GM12892 (cell line): ENCODE data around the gene NAGK.

Experiments used
- DNase-seq: peaks from one replicate; pipeline ENCODE4 v3.0.0; 2011; ENCODE audit not compliant: insufficient read length
- FAIRE-seq: peaks from 2 replicates; lab custom pipeline; 2011; peaks lifted over from hg19 to GRCh38; lab: Jason Lieb, UNC
- POLR2A ChIP-seq: IDR thresholded peaks from 2 replicates; pipeline ENCODE4 v1.6.1; 2011; ENCODE audit warnings: low read depth, low read length, control low read depth
- POLR2AphosphoS5 ChIP-seq: IDR thresholded peaks from 2 replicates; pipeline ENCODE4 v1.6.1; 2011; ENCODE audit warnings: low read depth, low read length, control low read depth
- TAF1 ChIP-seq: IDR thresholded peaks from 2 replicates; pipeline ENCODE4 v1.6.1; 2011; ENCODE audit warnings: low read depth, mild to moderate bottlenecking, control low read depth, low read length, borderline replicate concordance

Gene NAGK

DNA sequence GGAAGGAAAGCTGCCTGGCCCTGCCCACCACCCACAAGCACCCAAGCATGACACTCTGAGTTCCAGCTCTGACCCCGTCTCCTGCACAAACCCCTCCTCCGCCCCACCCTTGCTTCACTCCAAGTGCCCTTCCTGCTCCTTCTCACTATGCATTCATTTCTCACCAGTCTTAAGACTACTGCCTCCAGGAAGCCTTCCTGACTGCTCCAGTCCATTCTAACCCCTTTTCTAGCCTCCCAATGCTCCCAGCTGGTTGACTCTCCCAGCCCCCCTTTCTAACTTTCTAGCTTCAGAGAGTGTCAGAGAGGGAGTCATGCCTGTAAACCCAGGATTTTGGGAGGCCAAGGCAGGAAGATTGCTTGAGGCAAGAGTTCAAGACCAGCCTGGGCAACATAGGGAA, 8.2 kb upstream of the NAGK start:
- TF ChIP-seq TAF1 (no peak), POLR2AphosphoS5 (no peak), POLR2A (no peak)
- DNase-seq (no peak), FAIRE-seq (no peak)

GRCh38 chr2:71060871-71061270, 7.6 kb upstream of the NAGK start:
- FAIRE-seq, result no peak
- no peak for TF ChIP-seq POLR2A
- no peak for TF ChIP-seq TAF1
- no peak for TF ChIP-seq POLR2AphosphoS5
- no peak for DNase-seq

GRCh38 chr2:71063216-71063615, 5.2 kb upstream of the NAGK start:
- no peak for FAIRE-seq
- TF ChIP-seq POLR2AphosphoS5 (no peak), POLR2A (no peak), TAF1 (no peak)
- DNase-seq, result no peak

DNA sequence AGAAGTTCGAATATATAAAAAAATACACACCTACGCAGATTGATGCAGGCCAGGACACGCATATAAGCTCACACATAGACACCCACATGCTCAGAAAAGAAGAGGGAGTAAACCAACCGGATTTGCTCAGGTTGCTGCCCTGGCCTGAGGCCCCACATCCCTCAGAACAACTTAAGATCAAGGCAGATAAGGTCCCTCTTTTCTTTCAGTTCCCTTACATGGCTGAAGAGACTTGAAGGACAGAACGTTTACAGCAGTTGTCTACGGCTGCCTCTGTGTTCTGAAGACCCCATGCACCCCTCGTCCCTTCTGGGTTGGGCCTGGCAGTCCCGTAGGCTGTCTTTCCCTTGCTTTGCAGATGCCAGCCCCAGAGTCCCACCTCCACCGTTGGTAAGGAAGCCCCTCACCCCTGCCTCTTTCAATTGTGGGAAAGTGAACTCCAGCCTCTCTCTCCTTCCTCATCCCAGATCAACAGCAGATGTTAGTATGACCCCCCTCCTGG, 4.3 kb upstream of the NAGK start:
- DNase-seq (no peak), FAIRE-seq (no peak)
- TF ChIP-seq POLR2A (no peak), TAF1 (no peak), POLR2AphosphoS5 (peak; percentile 48; the same call in 1 of the 2 replicates)

GRCh38 chr2:71064754-71065621, 3.5 kb upstream of the NAGK start:
- TF ChIP-seq POLR2A, result no peak
- TF ChIP-seq TAF1, result no peak
- no peak for DNase-seq
- peak; percentile 54 for FAIRE-seq

GRCh38 chr2:71066856-71067255, 1.6 kb upstream of the NAGK start:
- no peak for FAIRE-seq
- no peak for DNase-seq
- no peak for TF ChIP-seq POLR2A
- no peak for TF ChIP-seq TAF1

DNA sequence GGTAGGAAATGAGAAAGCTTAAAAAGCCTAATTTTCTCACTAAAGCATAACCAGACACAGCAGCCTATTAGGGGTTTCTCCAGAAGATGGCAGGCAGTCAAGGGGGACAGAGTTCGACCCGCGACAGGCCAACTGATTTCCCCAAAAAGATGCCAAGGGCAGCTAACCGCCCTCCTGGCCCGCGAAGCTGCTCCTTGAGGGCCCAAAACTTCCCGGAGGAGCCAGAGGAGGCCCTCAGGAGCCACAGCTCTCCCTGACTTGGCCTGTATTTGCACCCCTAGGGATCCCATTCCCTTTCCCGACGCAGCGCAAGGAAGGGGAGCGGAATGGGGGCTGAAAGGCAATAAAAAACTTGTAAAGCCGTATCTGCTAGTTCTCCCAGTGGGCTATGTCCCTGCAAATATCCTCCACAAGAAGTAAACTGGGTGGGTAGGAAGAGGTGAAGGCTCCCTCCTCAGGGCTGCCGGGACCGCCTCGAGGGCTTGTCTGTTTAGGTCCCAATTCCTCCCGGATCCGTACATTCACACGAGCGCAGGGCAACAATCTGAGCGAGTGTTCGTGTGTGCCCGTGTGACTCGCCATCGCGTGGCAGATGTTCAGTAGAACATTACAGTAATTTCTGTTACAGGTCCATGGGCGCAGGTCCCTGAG, 756 bp upstream of the NAGK start:
- TF ChIP-seq POLR2A, result no peak
- TF ChIP-seq TAF1, result no peak
- TF ChIP-seq POLR2AphosphoS5, result no peak
- DNase-seq (no peak), FAIRE-seq (no peak)

- no peak for DNase-seq
- FAIRE-seq, result no peak
- TF ChIP-seq POLR2AphosphoS5 (no peak), POLR2A (no peak), TAF1 (no peak)
Measured at GRCh38 chr2:71069376-71069775, 928 bp downstream of the NAGK start.

GRCh38 chr2:71070294-71071093, 2.0 kb downstream of the NAGK start:
- DNase-seq, result no peak
- no peak for FAIRE-seq
- no peak for TF ChIP-seq TAF1
- peak; percentile 74; the same call in 1 of the 2 replicates for TF ChIP-seq POLR2AphosphoS5
- 0 out of 2 replicates have a peak, but pooled peaks have one; percentile 28 for TF ChIP-seq POLR2A

DNA sequence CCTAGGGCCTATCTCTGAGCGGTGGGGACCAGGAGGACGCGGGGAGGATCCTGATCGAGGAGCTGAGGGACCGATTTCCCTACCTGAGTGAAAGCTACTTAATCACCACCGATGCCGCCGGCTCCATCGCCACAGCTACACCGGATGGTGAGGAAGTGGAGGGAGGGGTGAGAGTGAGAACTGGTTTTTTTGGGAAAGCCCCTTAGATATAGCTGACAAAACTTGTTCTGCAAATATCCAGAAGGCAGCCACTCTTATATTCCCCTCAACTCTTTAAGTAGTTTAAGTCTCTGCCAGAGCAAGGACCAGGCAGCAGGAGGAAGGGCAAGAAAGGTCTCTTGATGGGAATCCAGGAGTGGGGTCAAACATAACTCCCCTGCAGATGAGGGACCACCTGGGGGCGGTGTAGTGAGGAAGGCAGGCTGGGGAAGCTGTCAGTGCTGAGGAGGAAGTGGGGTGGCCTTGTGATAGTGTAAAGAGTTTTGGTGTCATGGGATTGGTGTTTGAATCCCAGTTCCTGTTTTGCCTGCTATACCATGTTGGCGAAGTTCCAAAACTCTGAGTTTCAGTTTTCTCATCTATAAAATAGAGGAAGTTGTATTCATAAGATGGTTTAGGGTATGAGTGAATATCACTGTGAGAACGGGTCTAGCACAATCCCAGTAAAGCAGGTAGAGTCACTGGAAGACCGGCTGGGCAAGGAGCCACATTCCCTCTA, 3.4 kb downstream of the NAGK start:
- DNase-seq (peak; percentile 55), FAIRE-seq (peak; percentile 93)
- TF ChIP-seq POLR2A, result peak; percentile 58
- TF ChIP-seq TAF1, result 0 out of 2 replicates have a peak, but pooled peaks have one; percentile 24
- TF ChIP-seq POLR2AphosphoS5, result peak; percentile 41; the same call in 1 of the 2 replicates
